ENCODE data around the gene DPP8. TPM values are rescaled to one million over a fixed set of nuclear protein-coding genes. Genes with fewer than 3 reads are reported as not detected.

DPP8 gene
- total and polyA plus RNA-seq, 4 donors: 5.5 to 22.7 (median 17.5) TPM

DNA sequence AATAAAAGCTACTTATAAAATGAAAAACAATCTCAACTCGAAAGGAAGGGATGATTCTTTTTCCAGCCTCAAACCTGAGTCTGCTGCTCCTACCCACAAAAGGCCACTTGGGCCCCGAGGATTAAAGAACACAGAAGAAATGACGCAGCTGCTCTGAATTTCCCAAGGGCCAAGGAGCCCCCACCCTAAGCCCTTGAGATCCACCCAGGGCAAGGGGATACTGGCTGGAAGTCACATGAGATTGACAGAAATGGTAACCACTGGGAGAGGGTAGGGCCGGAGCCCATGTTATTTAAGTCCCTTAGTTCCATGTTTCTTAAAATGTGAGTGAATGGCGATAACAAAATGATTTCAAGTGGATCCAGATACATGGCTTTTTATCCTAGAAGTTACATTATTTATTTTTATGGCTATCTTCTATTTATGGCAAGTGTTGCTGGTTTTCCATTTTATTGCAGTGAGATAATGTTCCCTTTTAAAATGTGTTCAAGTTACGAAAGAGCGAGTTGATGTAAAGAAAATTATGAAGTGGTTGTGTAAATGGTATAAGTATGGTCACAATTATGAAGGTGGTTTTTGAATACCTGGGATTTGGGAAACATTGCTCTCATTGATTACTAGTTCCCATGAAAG, 111.6 kb downstream of the DPP8 start:
- peaks cover 0 to 5% (median 0%) of the 10 kb centered on the region in 4 donors for H3K4me1 ChIP-seq (ENCODE audit: control insufficient read depth in 4 of 4, insufficient read depth in 4 of 4, low read length in 3 of 4)
- no peak overlapping the region for H3K9ac ChIP-seq (ENCODE audit: low read depth in 1 of 2, low read length in 2 of 2)
- no peak overlapping the region for H3K27ac ChIP-seq (ENCODE audit: low read depth in 1 of 2, low read length in 2 of 2)
- H3K27me3 ChIP-seq (ENCODE audit: control insufficient read depth in 4 of 4, insufficient read depth in 4 of 4, low read length in 3 of 4): no peaks in the 10 kb centered on the region
- DNase-seq (ENCODE audit: low spot score): no peak
- no peak for TF ChIP-seq HNF4A (conservative IDR thresholded peaks at IDR 0.05)
- no peak for TF ChIP-seq YY1 (IDR thresholded peaks at IDR 0.05)
- TF ChIP-seq RXRA (IDR thresholded peaks at IDR 0.05): no peak
- no peak for TF ChIP-seq GABPA (IDR thresholded peaks at IDR 0.05 in 1 of 2, conservative IDR thresholded peaks at IDR 0.05 in 1 of 2)
- no peak for TF ChIP-seq NR2F2 (IDR thresholded peaks at IDR 0.05)
- no peak for TF ChIP-seq TAF1 (conservative IDR thresholded peaks at IDR 0.05)
- TF ChIP-seq EGR1 (IDR thresholded peaks at IDR 0.05; ENCODE audit: low read depth in 2 of 2): no peak
- TF ChIP-seq SP1 (IDR thresholded peaks at IDR 0.05): no peak
- TF ChIP-seq RAD21 (IDR thresholded peaks at IDR 0.05): no peak
- TF ChIP-seq, protein P1, sequence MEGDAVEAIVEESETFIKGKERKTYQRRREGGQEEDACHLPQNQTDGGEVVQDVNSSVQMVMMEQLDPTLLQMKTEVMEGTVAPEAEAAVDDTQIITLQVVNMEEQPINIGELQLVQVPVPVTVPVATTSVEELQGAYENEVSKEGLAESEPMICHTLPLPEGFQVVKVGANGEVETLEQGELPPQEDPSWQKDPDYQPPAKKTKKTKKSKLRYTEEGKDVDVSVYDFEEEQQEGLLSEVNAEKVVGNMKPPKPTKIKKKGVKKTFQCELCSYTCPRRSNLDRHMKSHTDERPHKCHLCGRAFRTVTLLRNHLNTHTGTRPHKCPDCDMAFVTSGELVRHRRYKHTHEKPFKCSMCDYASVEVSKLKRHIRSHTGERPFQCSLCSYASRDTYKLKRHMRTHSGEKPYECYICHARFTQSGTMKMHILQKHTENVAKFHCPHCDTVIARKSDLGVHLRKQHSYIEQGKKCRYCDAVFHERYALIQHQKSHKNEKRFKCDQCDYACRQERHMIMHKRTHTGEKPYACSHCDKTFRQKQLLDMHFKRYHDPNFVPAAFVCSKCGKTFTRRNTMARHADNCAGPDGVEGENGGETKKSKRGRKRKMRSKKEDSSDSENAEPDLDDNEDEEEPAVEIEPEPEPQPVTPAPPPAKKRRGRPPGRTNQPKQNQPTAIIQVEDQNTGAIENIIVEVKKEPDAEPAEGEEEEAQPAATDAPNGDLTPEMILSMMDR (IDR thresholded peaks at IDR 0.05; ENCODE audit: low read depth, low read length, missing input control): no peak
- TF ChIP-seq JUND (IDR thresholded peaks at IDR 0.05): no peak
- TF ChIP-seq FOXA1 (IDR thresholded peaks at IDR 0.05): no peak
- no peak for TF ChIP-seq FOXA2 (IDR thresholded peaks at IDR 0.05)
- TF ChIP-seq, protein P2, sequence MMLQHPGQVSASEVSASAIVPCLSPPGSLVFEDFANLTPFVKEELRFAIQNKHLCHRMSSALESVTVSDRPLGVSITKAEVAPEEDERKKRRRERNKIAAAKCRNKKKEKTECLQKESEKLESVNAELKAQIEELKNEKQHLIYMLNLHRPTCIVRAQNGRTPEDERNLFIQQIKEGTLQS (IDR thresholded peaks at IDR 0.05): no peak
- TF ChIP-seq, protein P3, sequence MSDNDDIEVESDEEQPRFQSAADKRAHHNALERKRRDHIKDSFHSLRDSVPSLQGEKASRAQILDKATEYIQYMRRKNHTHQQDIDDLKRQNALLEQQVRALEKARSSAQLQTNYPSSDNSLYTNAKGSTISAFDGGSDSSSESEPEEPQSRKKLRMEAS (IDR thresholded peaks at IDR 0.05): no peak
- H3K9me3 ChIP-seq (ENCODE audit: control insufficient read depth in 4 of 4, low read length in 3 of 4): no peaks in the 10 kb centered on the region
- WGBS: 93% methylated on average over 7 of the region's 7 CpGs
- H3K36me3 ChIP-seq (ENCODE audit: control insufficient read depth in 4 of 4, insufficient read depth in 3 of 4, low read depth in 1 of 4, low read length in 3 of 4): no peaks in the 10 kb centered on the region
- H3K4me3 ChIP-seq (ENCODE audit: low read depth in 1 of 3, low read length in 3 of 3): no peak overlapping the region

DNA sequence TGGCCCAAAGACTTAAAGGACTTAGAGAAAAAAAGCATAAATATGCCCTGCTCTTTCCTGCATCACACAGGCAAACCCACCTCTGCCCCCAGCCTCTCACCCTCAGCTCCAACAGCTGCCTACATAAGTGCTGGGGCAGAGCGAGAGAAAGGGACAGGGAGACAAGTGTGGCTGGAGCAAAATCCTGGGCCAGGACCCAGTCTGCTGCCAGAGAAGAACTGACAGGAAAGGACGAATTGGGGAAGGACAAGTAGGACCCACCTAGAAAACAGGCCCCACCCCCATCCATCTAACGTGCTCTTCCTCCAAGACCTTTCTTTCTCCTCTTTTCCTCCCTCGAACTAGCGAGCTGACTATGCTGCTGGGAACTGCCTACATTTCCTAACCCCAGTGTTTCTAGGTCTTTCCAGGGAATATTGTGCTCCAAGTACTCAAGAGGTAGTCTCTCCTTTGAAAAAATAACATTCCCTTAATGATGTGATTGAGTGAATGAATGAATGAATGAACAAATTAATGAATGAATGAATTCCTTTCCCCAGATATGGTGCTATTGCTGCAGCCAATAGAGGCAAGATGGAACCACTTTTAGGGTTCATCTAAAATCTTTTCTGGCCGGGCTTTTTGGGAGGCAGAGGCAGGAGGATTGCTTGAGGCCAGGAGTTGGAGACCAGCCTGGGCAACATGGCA, 113.2 kb downstream of the DPP8 start:
- no peaks in the 10 kb centered on the region for H3K9me3 ChIP-seq (ENCODE audit: control insufficient read depth in 4 of 4, low read length in 3 of 4)
- no peak overlapping the region for H3K9ac ChIP-seq (ENCODE audit: low read depth in 1 of 2, low read length in 2 of 2)
- H3K27me3 ChIP-seq (ENCODE audit: control insufficient read depth in 4 of 4, insufficient read depth in 4 of 4, low read length in 3 of 4): no peaks in the 10 kb centered on the region
- H3K27ac ChIP-seq (ENCODE audit: low read depth in 1 of 2, low read length in 2 of 2): no peak overlapping the region
- H3K4me3 ChIP-seq (ENCODE audit: low read depth in 1 of 3, low read length in 3 of 3): no peak overlapping the region
- 87% methylated on average over 6 of the region's 6 CpGs for WGBS
- peaks cover 0 to 5% (median 0%) of the 10 kb centered on the region in 4 donors for H3K4me1 ChIP-seq (ENCODE audit: control insufficient read depth in 4 of 4, insufficient read depth in 4 of 4, low read length in 3 of 4)
- TF ChIP-seq RAD21 (IDR thresholded peaks at IDR 0.05) (no peak), NR2F2 (IDR thresholded peaks at IDR 0.05) (no peak), HNF4A (conservative IDR thresholded peaks at IDR 0.05) (no peak), RXRA (IDR thresholded peaks at IDR 0.05) (no peak), HNF4G (IDR thresholded peaks at IDR 0.05) (no peak), FOXA2 (IDR thresholded peaks at IDR 0.05) (no peak), FOXA1 (IDR thresholded peaks at IDR 0.05) (no peak), TAF1 (conservative IDR thresholded peaks at IDR 0.05) (no peak), GABPA (IDR thresholded peaks at IDR 0.05 in 1 of 2, conservative IDR thresholded peaks at IDR 0.05 in 1 of 2) (no peak), SP1 (IDR thresholded peaks at IDR 0.05) (no peak), JUND (IDR thresholded peaks at IDR 0.05) (no peak), YY1 (IDR thresholded peaks at IDR 0.05) (no peak), EGR1 (IDR thresholded peaks at IDR 0.05; ENCODE audit: low read depth in 2 of 2) (no peak)
- TF ChIP-seq, protein P4, sequence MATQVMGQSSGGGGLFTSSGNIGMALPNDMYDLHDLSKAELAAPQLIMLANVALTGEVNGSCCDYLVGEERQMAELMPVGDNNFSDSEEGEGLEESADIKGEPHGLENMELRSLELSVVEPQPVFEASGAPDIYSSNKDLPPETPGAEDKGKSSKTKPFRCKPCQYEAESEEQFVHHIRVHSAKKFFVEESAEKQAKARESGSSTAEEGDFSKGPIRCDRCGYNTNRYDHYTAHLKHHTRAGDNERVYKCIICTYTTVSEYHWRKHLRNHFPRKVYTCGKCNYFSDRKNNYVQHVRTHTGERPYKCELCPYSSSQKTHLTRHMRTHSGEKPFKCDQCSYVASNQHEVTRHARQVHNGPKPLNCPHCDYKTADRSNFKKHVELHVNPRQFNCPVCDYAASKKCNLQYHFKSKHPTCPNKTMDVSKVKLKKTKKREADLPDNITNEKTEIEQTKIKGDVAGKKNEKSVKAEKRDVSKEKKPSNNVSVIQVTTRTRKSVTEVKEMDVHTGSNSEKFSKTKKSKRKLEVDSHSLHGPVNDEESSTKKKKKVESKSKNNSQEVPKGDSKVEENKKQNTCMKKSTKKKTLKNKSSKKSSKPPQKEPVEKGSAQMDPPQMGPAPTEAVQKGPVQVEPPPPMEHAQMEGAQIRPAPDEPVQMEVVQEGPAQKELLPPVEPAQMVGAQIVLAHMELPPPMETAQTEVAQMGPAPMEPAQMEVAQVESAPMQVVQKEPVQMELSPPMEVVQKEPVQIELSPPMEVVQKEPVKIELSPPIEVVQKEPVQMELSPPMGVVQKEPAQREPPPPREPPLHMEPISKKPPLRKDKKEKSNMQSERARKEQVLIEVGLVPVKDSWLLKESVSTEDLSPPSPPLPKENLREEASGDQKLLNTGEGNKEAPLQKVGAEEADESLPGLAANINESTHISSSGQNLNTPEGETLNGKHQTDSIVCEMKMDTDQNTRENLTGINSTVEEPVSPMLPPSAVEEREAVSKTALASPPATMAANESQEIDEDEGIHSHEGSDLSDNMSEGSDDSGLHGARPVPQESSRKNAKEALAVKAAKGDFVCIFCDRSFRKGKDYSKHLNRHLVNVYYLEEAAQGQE (IDR thresholded peaks at IDR 0.05): no peak
- TF ChIP-seq, protein P1 (IDR thresholded peaks at IDR 0.05; ENCODE audit: low read depth, low read length, missing input control): no peak
- TF ChIP-seq, protein P5, sequence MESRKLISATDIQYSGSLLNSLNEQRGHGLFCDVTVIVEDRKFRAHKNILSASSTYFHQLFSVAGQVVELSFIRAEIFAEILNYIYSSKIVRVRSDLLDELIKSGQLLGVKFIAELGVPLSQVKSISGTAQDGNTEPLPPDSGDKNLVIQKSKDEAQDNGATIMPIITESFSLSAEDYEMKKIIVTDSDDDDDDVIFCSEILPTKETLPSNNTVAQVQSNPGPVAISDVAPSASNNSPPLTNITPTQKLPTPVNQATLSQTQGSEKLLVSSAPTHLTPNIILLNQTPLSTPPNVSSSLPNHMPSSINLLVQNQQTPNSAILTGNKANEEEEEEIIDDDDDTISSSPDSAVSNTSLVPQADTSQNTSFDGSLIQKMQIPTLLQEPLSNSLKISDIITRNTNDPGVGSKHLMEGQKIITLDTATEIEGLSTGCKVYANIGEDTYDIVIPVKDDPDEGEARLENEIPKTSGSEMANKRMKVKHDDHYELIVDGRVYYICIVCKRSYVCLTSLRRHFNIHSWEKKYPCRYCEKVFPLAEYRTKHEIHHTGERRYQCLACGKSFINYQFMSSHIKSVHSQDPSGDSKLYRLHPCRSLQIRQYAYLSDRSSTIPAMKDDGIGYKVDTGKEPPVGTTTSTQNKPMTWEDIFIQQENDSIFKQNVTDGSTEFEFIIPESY (IDR thresholded peaks at IDR 0.05): no peak
- TF ChIP-seq, protein P3 (IDR thresholded peaks at IDR 0.05): no peak
- DNase-seq (ENCODE audit: low spot score): no peak
- no peaks in the 10 kb centered on the region for H3K36me3 ChIP-seq (ENCODE audit: control insufficient read depth in 4 of 4, insufficient read depth in 3 of 4, low read depth in 1 of 4, low read length in 3 of 4)

Data from liver (tissue), 9 donors.